HG02610 (cell line): ENCODE results near the gene MICAL1.

Source experiments
- ATAC-seq: cut with Tn5 transposase; IDR thresholded peaks from one replicate; pipeline ENCODE4 v1.9.1; 2021; ENCODE audit warnings: mild to moderate bottlenecking, moderate library complexity; ENCODE audit not compliant: unreplicated experiment

Gene MICAL1

GRCh38 chr6:109455437-109456110 lies at the start of gene MICAL1:
Gene MICAL1, minus strand, starts transcription at chr6:109455772. Its CDS starts 1,576 bp downstream, at chr6:109454196.
- ATAC-seq: peak; percentile 51

DNA sequence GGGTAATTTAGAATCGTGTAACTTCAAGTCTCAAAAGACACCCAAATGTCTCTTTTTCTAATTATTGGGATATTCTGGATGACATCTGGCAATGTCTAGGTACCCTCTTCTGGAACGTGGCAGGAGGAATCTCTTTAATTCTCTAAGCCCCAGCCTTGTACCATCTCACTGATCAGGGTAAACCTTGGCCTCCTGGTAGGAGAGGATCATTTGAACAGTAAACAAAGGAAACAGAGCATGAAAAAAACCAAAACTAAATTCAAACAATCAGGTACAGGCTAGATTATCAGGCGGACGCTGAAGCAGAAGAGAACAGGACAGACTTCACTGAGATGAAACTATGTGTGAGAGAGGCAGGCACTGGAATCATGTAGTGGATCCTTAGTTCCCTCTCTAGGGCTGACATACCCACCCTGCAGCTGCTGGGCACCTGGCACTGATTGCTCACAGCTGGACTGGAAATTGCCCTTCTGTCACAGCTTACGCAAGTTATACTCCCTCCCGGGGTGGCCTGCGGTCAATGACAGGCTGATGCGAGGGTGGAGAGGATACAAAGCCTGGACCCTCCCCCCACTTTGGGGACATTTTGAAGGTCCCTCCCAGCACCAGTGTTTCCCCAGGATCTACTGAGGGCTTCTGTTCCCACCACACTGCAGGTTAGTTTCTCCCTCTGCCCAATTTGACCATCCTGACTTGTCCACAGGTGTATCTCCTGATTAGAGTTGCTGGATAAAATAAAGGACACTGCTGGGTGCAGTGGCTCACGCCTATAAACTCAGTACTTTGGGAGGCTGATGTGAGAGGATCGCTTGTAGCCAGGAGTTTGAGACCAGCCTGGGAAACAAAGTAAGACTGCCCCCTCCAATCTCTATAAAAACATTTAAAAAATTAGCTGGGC lies 48.0 kb upstream of the MICAL1 start:
- no peak for ATAC-seq

DNA sequence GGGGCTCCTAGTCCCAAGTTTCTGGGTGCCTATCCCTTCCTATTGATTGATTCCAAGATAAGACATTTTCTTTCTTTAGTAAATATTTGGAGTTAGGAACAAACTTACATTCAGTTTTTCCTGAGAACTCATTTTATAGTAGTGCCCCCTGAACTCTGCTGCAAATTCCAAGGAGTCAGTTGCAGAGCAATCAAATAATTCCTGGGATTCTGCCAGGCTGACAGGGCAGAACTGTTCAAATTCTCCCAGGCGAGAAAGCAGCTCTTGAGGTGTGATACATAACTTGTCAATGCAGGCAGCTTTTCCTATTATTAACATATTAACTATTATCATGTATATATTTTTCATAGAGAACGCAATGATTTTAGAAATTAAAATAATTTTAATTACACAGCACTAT lies 43.4 kb upstream of the MICAL1 start:
- ATAC-seq: no peak

- no peak for ATAC-seq
Measured at GRCh38 chr6:109498052-109498451, 42.5 kb upstream of the MICAL1 start.

GRCh38 chr6:109496036-109496772 lies 40.6 kb upstream of the MICAL1 start:
- no peak for ATAC-seq

GRCh38 chr6:109493865-109494264 lies 38.3 kb upstream of the MICAL1 start:
- ATAC-seq: no peak

GRCh38 chr6:109491207-109491938 lies 35.8 kb upstream of the MICAL1 start:
- peak; percentile 81 for ATAC-seq

DNA sequence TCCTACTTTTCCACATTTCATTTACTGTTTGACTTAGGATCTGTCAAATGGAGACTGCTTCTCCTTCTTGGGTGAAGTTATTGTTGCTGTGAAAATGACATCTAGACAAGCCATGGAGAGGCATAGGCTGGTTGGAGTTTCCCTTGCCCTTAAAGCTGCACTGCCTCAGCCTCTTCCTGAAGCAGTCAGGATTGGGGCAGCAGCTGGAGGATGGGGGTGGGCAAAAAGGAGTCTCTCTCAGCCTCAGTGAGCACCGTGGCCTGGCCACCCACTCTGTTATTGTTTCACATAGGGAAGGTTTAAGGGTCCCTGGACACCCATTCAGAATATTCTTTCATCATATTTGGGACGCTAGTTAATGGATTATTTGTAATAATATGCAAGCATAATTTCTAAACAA lies 35.1 kb upstream of the MICAL1 start:
- no peak for ATAC-seq

DNA sequence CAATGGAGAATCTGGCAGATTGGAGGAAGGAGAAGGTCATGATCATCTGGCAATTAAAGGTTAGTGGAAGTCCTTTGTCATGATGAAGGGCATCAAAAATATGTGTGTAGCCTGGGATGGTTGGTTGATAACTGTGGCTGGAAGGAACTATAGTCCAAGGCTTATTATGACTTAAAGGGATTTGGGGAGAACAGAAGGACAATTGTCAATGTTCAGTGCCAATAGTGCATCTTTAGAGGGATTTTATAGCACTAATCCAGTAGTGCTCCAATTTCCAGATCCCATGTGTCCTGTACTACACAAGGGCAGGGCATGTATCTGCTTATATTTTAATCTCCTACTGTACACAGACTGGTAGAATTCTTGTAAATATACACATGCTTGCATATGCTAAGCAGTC lies 32.4 kb upstream of the MICAL1 start:
- ATAC-seq: no peak

DNA sequence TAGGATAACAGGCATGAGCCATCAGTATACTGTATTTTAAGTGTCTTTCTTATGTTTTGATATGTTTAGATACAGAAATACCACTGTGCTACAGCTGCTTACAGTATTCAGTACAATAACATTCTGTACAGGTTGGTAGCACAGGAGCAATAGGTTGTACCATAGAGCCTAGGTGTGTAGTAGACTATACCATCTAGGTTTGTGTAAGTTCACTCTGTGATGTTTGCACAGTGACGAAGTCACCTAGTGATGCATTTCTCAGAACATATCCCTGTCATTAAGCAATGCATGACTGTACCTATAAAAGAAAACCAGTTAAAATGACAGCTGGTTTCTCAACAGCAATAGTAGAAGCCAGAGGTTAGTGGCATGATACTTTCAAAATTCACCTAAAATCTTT lies 30.5 kb upstream of the MICAL1 start:
- ATAC-seq: no peak

- ATAC-seq: no peak
Measured at GRCh38 chr6:109485266-109485935, 29.8 kb upstream of the MICAL1 start.

GRCh38 chr6:109484122-109484521 lies 28.6 kb upstream of the MICAL1 start:
- no peak for ATAC-seq

DNA sequence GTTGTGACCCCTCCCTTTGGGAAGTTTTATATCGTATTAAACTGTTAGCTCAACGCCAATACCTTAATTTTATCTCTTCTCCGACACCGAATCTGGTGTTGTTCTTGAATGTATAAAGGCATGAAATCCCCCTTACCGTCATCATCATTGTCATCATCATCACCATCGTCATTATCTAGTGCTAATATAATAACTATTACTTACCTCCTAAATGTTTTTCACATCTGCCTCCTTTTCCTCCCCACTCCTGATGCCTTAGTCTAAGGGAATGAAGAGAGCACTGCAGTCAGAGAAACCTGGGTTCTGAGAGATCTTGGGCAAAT lies 28.1 kb upstream of the MICAL1 start:
- no peak for ATAC-seq

DNA sequence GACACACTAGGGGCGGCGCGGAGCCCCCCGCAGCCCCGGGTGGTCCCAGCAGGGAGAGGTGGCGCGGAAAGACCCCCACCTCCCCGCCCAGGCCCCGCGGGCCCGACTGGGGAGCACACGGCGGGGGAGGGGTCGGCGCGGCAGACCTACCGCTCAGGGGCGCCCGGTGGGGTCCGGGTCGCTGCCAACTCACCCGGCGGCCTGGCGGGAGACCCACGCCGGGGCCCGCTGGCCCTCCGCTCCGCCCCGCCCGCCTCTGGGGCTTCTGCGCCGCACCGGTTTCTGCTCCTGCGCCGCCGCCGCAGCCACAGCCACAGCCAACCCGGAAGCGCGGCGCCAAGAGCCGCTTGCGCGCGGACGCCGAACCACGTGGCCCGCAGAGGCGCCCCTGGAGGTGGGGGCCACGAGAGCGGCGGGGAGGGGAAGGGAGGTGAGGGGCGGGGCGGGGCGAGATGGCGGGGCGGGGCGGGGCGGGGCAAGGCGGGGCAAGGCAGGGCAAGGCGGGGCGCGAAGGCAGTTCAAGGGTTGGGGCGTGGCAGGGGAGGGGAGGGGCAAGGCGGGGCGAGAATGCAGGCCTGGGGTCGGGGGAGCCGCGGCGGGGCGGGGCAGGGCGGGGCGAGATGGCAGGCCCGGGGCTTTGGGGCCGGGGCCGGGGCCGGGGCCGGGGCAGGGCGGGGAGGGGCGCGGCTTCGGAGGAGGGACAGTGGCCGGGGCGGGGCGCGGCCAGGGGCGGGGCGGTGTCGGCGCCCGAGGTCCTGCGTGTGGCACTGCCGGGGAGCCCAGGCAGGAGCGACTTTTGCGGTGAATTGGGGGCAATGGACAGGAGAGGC lies 27.5 kb upstream of the MICAL1 start, which contains the start of gene ZBTB24:
TSS of gene ZBTB24 (minus strand) at position 315 of the 830 bp plus-strand sequence. CDS start 1,193 bp downstream, outside the sequence.
- peak; percentile 94 for ATAC-seq

DNA sequence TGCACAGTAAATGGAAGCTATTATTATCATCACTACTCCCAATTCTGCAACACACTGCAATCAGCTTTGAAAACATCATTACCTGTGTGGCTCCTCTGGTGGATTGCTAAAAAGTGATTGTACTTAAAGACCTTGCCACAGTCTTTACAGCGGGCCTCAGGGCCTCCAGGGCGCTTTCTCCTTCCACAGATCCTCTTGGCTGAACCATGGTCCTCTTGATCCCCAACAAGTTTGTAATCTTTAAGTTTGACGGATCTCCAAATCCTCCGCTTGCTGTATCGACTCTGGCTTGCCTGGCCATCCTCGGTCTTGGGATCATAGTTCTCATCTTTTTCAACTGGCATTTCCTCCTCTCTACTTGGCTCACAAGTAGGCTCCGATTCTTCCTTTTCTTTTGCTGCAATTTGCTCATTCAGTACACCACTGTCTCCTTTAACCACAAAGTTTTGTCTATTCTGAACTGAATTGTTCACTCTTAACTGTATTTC lies 25.5 kb upstream of the MICAL1 start:
- ATAC-seq: no peak

GRCh38 chr6:109478841-109479624 lies 23.5 kb upstream of the MICAL1 start:
- no peak for ATAC-seq

GRCh38 chr6:109478222-109478805 lies 22.7 kb upstream of the MICAL1 start:
- no peak for ATAC-seq

GRCh38 chr6:109477725-109478124 lies 22.2 kb upstream of the MICAL1 start:
- ATAC-seq: no peak
